GM21381 (cell line): ENCODE measurements around the gene MCM9.
A peak's percentile ranks its signal among the peaks of the same experiment; 100 is the strongest.
"Not testable (repeated sequence)": the region's sequence is repeated elsewhere in the genome, so short reads cannot be mapped to it uniquely, and the experiment has no call there.

Experiments
- ATAC-seq: cut with Tn5 transposase; IDR thresholded peaks from one replicate; pipeline ENCODE4 v1.9.1; 2021; ENCODE audit warnings: mild to moderate bottlenecking, moderate library complexity; ENCODE audit not compliant: unreplicated experiment

Gene MCM9

GRCh38 chr6:118808793-118809638 is 125.9 kb downstream of the MCM9 start:
- peak; percentile 49 for ATAC-seq

GRCh38 chr6:118804091-118804490 is 130.9 kb downstream of the MCM9 start:
- ATAC-seq: no peak

- ATAC-seq: no peak
These were observed 133.7 kb downstream of the MCM9 start for GRCh38 chr6:118801257-118801656.

- peak; percentile 92 for ATAC-seq
These were observed 134.4 kb downstream of the MCM9 start for GRCh38 chr6:118800394-118801071.

GRCh38 chr6:118799826-118800225 is 135.1 kb downstream of the MCM9 start:
- no peak for ATAC-seq

GRCh38 chr6:118796548-118796947 is 138.4 kb downstream of the MCM9 start:
- not testable (repeated sequence) for ATAC-seq

- no peak for ATAC-seq
These were observed 143.5 kb downstream of the MCM9 start for GRCh38 chr6:118791499-118791898.

GRCh38 chr6:118789954-118790353 is 145.0 kb downstream of the MCM9 start:
- no peak for ATAC-seq

- no peak for ATAC-seq
These were observed 145.5 kb downstream of the MCM9 start for GRCh38 chr6:118789419-118789818.

GRCh38 chr6:118788702-118789101 is 146.3 kb downstream of the MCM9 start:
- no peak for ATAC-seq

GRCh38 chr6:118787724-118788423 is 147.1 kb downstream of the MCM9 start:
- no peak for ATAC-seq

GRCh38 chr6:118786596-118787453 is 148.1 kb downstream of the MCM9 start:
- no peak for ATAC-seq

- no peak for ATAC-seq
These were observed 149.4 kb downstream of the MCM9 start for GRCh38 chr6:118785601-118786000.

GRCh38 chr6:118784641-118785164 is 150.3 kb downstream of the MCM9 start:
- ATAC-seq: no peak

GRCh38 chr6:118783931-118784550 is 150.9 kb downstream of the MCM9 start:
- no peak for ATAC-seq

GRCh38 chr6:118782651-118783050 is 152.3 kb downstream of the MCM9 start:
- no peak for ATAC-seq

- ATAC-seq: no peak
These were observed 153.1 kb downstream of the MCM9 start for GRCh38 chr6:118781897-118782296.

- no peak for ATAC-seq
These were observed 154.3 kb downstream of the MCM9 start for GRCh38 chr6:118780668-118781067.

- peak; percentile 81 for ATAC-seq
These were observed 158.1 kb downstream of the MCM9 start for GRCh38 chr6:118776607-118777549.
